Endothelial cell of hepatic sinusoid (primary cell): ENCODE data around the gene CEP164.

ENCODE experiments used
- in situ Hi-C: cut with HindIII; loops from 2 replicates; pipeline ENCODE4 v1.10.0; 2017; ENCODE audit warnings: low sequenced_read_pairs

Gene CEP164

GRCh38 chr11:117418737-117419481 lies 91.3 kb downstream of the CEP164 start:
- in situ Hi-C loops: no loop called here

DNA sequence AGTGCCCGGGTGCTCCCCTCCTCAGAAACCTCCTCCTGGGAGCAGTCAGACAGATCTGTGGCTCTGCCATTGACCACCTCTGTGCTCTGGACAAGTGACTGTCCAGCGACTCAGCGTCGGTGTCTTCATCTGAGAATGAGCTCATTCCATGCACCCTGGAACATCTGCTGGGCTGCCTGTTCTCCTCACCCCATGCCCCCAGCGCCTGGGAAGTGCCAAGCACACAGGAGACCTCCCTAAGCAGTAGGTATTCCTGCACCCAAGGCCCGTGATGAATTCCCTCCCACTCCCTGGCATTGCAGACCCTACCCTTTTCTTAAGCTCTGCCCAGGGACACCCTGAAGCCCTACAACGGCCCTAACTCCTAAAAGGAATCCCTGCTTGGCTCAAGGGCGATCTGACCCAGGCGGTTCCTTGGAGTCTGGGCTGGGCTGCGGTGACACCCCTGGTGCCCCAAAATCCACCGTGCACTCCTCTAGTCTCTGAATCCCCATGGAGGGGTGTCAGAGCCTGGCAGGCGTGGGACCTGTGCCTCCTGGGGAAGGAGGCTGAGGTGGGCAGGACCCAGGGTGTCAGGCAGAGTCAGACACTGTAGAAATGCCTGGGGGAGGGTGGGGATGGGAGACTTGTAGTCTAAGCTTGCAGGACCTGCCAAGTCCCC lies 92.0 kb downstream of the CEP164 start:
- in situ Hi-C loops: no loop called here

DNA sequence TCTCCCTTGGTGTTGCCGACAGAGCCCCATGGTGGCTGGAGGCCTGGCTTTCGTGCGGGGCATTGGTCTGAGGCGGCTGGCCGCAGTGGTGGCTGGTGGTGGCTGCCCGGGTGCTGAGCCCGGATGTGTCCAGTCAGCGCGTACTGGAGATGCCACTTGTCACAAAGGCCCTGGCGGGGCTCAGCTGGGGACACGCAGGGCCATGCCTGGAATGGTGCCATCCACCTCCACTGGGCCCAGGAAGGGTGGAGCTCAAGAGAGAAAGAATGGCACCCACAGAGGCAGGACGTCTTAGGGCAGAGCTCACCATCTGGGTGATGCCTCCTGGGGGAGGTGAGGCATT lies 92.5 kb downstream of the CEP164 start:
- in situ Hi-C loops: no loop called here

GRCh38 chr11:117420598-117420997 lies 92.9 kb downstream of the CEP164 start:
- in situ Hi-C loops: no loop called here

GRCh38 chr11:117421041-117421440 lies 93.4 kb downstream of the CEP164 start:
- in situ Hi-C loops: no loop called here

- in situ Hi-C loops: no loop called here
Observed at GRCh38 chr11:117421476-117421875, 93.8 kb downstream of the CEP164 start.

DNA sequence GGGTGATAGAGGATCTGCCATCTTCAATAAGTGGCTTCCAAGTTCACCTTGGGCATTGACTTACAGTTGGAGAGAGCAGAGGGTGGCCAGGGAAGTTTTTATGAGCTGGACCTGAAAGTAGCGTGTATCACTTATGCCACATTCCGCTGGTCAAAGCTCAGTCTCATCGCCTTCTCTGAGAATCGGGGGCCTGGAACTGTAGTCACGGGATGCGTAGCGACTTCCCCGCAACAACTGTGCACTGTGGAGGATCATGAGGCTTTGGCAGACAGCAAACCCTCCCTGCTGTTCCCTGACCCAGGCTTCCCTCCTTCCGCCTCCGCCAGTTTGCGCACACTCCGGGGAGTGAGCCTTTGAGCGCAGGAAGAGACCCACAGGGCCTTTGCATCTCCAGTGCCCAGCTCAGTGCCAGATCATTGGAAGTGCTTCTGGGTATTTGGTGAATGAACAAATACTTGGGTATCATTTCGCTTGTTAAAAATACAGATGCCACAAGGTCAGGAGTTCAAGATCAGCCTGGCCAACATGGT lies 95.5 kb downstream of the CEP164 start:
- in situ Hi-C loops: no loop called here

DNA sequence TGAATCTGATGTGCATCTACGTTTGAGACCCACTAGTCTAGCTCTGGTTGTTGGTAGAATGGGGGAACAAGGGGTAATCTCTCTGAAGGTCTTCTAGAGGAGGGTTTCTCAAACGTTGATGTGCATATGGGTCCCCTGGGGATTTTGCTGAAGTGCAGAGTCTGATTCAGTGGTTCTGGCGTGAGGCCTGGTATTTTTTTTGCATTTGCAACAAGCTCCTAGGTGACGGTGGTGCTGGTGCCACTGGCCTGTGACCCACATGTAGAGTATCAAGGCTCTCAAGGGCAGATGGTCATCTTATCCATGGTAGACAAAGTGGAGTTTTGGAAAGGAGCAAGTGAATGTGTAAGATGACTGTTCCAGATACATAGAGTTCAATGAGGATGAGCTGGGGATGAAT lies 97.1 kb downstream of the CEP164 start:
- in situ Hi-C loops: no loop called here

- in situ Hi-C loops: no loop called here
Observed at GRCh38 chr11:117425679-117426296, 98.1 kb downstream of the CEP164 start.

- in situ Hi-C loops: no loop called here
Observed at GRCh38 chr11:117426297-117426685, 98.6 kb downstream of the CEP164 start.

DNA sequence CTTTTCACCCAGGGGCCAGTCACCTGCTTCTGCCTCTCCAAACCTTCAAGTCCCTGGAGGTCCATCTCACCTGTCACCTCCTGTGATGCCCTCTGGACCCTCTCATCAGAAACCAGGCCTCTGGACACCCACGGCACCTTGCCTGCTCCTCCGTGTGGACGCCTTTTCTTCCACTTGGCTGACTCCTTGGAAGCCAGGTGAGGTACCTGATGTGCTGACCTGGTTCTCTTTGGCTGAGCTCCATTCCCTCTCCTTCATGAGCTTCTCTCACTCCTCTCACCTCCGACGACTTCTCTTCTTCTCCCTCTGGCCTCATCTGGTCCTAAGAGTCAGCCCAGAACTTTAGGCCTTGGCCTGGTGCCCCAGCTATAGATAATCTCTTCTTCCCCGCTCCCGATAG lies 99.3 kb downstream of the CEP164 start:
- in situ Hi-C loops: no loop called here

DNA sequence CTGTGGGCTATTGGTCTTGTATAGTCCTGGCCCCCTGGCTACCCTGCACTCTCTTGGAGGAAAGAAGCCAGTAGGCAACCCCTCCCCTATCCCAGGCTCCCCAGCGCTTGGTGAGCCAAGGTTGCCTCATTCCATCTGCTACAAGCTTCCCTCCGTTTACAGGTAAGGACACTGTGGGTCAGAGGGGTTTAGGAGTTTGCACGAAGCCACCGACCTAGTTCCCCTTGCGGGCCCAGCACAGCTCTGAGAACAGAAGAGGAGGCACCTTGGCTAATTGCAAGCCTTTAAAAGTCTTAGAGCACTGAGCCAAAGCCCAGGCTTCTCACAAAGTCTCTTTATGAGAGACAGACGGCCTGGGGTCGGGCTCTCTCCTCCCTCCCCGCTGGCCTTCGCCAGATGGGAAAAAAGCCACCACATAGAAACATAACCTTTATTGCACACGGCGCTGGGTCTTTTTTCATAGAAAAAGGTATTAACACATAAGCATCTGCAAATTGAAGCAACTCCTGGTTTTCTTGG lies 99.8 kb downstream of the CEP164 start:
- in situ Hi-C loops: no loop called here

GRCh38 chr11:117428186-117428855 lies 100.7 kb downstream of the CEP164 start:
- in situ Hi-C loops: no loop called here

- in situ Hi-C loops: no loop called here
Observed at GRCh38 chr11:117428856-117429229, 101.2 kb downstream of the CEP164 start.

- in situ Hi-C loops: no loop called here
Observed at GRCh38 chr11:117430293-117430955, 102.8 kb downstream of the CEP164 start.

GRCh38 chr11:117431436-117431835 lies 103.8 kb downstream of the CEP164 start:
- in situ Hi-C loops: no loop called here

DNA sequence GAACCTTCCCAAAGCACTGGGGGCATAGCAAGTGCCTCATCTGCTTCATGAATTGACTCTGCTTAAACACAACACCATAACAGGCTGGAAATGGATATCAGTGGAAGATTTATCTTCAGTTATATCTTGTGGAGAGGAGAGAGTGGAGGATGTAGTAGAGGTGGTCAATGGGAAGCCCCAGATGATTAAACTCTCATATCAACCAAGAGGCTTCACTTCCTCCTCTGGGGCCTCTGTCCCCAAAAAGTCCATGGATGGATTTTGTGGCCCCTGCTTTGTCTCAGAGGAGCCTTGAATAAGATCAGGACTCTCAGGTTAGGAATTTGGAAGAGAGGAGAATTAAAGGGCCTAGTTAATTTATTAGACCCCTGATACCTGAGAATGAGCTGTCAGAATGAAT lies 106.1 kb downstream of the CEP164 start:
- in situ Hi-C loops: no loop called here

- in situ Hi-C loops: no loop called here
Observed at GRCh38 chr11:117434481-117434880, 106.8 kb downstream of the CEP164 start.

DNA sequence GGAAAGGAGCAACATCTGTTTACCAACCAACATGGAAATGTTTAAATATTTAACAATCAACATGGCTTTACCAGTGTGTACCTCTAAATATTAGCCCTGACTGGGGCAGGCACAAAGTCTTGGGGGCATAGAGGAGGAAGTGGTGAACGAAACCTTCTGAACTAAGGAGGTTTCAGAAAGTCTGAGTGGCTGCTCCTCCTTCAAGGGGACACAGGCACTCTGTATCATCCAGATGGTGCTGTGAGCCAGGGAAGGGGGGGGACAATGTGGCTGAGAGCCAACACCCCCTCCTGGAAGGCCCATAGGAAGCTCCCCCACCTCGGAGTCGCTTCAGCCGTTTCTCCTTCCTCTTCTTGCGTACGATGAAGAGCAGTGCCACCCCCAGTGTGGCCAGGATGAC lies 107.7 kb downstream of the CEP164 start:
- in situ Hi-C loops: no loop called here

- in situ Hi-C loops: no loop called here
Observed at GRCh38 chr11:117437041-117437790, 109.6 kb downstream of the CEP164 start.
